Loucy (cell line): ENCODE results near the gene MDH1.

Experiments
- H2AFZ ChIP-seq: fragments of 200-600 bp; sonication (generic); 2 replicates; pipeline ENCODE4 v1.6.0; 2016; ENCODE audit warnings: antibody characterized with exemption, mild to moderate bottlenecking, low read length, moderate library complexity
- H3F3A ChIP-seq: fragments of 200-600 bp; 2 replicates; pipeline ENCODE4 v1.6.0; 2016; ENCODE audit warnings: antibody characterized with exemption, low read depth, mild to moderate bottlenecking
- H3K27me3 ChIP-seq: fragments of 200-600 bp; sonication (generic); 2 replicates; pipeline ENCODE4 v1.6.1; 2014; ENCODE audit warnings: low read length, mild to moderate bottlenecking; ENCODE audit not compliant: insufficient read depth, poor library complexity, severe bottlenecking
- H3K36me3 ChIP-seq: fragments of 200-600 bp; sonication (generic); 2 replicates; pipeline ENCODE4 v1.6.1; 2016; ENCODE audit warnings: low read length; ENCODE audit not compliant: insufficient read depth
- H3K4me1 ChIP-seq: fragments of 200-600 bp; sonication (generic); 2 replicates; pipeline ENCODE4 v1.5.1; 2014; ENCODE audit warnings: low read length, mild to moderate bottlenecking; ENCODE audit not compliant: insufficient read depth, poor library complexity, severe bottlenecking
- H3K4me2 ChIP-seq: fragments of 200-600 bp; sonication (generic); 2 replicates; pipeline ENCODE4 v1.6.0; 2014; ENCODE audit warnings: antibody characterized with exemption, low read length, low read depth, mild to moderate bottlenecking; ENCODE audit not compliant: poor library complexity, severe bottlenecking
- H3K4me3 ChIP-seq: fragments of 200-600 bp; sonication (generic); 2 replicates; pipeline ENCODE4 v1.5.1; 2014; ENCODE audit warnings: low read length, mild to moderate bottlenecking, mixed read lengths; ENCODE audit not compliant: poor library complexity, severe bottlenecking
- H3K79me2 ChIP-seq: fragments of 200-600 bp; sonication (generic); 2 replicates; pipeline ENCODE4 v1.6.1; 2014; ENCODE audit warnings: low read length; ENCODE audit not compliant: insufficient read depth
- H3K9ac ChIP-seq: fragments of 200-600 bp; sonication (generic); 2 replicates; pipeline ENCODE4 v1.6.0; 2014; ENCODE audit warnings: mild to moderate bottlenecking, low read depth, low read length, moderate library complexity; ENCODE audit not compliant: poor library complexity, severe bottlenecking
- H3K9me2 ChIP-seq: fragments of 200-600 bp; sonication (generic); replicated peaks from 2 replicates; pipeline ENCODE4 v1.6.1; 2016; ENCODE audit warnings: low read depth, low read length, mixed read lengths
- H3K9me3 ChIP-seq: fragments of 200-600 bp; sonication (generic); 2 replicates; pipeline ENCODE4 v1.6.1; 2014; ENCODE audit warnings: mild to moderate bottlenecking, antibody characterized with exemption, low read length, low read depth; ENCODE audit not compliant: insufficient read depth
- H4K20me1 ChIP-seq: fragments of 200-600 bp; sonication (generic); 2 replicates; pipeline ENCODE4 v1.6.0; 2014; ENCODE audit warnings: antibody characterized with exemption, low read length, mild to moderate bottlenecking; ENCODE audit not compliant: insufficient read depth, poor library complexity, severe bottlenecking
- EZH2phosphoT487 ChIP-seq: fragments of 200-600 bp; IDR thresholded peaks from 2 replicates; pipeline ENCODE4 v1.6.1; 2018; ENCODE audit warnings: antibody characterized with exemption, mild to moderate bottlenecking, moderate library complexity, borderline replicate concordance
- TF ChIP-seq, protein P1 (sequence below): fragments of 200-600 bp; sonication (generic); conservative IDR thresholded peaks from 2 replicates; pipeline ENCODE4 v1.5.1; 2014; ENCODE audit warnings: mild to moderate bottlenecking, antibody characterized with exemption, low read length

MDH1 gene

DNA sequence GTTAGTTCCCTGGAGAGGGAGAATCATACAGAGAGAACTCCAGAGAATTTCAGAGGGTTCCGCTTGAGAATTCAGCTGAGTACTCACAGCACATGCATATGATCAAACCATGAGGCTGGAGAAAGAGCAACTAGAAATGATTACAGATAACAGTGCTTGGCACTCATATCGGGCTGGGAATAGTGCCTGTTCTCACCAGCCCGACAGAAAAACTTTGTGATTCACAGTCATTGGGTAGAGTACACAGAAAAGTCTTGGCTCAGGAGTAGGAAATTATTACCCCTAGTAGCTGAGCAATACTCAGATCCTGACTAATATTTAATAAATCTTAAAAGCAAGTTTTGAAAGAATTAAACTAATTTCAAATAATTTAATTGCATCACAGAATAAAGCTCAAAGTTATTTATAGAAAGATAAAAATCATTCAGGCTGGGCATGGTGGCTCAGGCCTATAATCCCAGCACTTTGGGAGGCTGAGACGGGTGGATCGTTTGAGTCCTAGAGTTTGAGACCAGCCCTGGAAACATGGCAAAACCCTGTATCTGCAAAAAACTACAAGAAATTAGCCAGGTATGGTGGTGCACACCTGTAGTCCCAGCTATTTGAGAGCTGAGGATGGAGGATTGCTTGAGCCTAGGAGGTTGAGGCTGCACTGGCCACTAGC is 7.3 kb upstream of the MDH1 start:
- H3F3A ChIP-seq = no peaks in the 10 kb centered on the region
- H3K9me3 ChIP-seq = no peaks in the 10 kb centered on the region
- TF ChIP-seq, protein P1, sequence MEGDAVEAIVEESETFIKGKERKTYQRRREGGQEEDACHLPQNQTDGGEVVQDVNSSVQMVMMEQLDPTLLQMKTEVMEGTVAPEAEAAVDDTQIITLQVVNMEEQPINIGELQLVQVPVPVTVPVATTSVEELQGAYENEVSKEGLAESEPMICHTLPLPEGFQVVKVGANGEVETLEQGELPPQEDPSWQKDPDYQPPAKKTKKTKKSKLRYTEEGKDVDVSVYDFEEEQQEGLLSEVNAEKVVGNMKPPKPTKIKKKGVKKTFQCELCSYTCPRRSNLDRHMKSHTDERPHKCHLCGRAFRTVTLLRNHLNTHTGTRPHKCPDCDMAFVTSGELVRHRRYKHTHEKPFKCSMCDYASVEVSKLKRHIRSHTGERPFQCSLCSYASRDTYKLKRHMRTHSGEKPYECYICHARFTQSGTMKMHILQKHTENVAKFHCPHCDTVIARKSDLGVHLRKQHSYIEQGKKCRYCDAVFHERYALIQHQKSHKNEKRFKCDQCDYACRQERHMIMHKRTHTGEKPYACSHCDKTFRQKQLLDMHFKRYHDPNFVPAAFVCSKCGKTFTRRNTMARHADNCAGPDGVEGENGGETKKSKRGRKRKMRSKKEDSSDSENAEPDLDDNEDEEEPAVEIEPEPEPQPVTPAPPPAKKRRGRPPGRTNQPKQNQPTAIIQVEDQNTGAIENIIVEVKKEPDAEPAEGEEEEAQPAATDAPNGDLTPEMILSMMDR = no peak
- TF ChIP-seq EZH2phosphoT487 = no peak
- peaks cover 55% of the 10 kb centered on the region for H3K79me2 ChIP-seq
- no peaks in the 10 kb centered on the region for H3K36me3 ChIP-seq
- no peaks in the 10 kb centered on the region for H4K20me1 ChIP-seq
- no peak overlapping the region for H3K4me3 ChIP-seq
- peaks cover 29% of the 10 kb centered on the region for H3K4me1 ChIP-seq
- peak overlapping the region; percentile 46 for H3K4me2 ChIP-seq
- no peak overlapping the region for H2AFZ ChIP-seq
- H3K27me3 ChIP-seq = no peaks in the 10 kb centered on the region
- no peaks in the 10 kb centered on the region for H3K9me2 ChIP-seq
- H3K9ac ChIP-seq = no peak overlapping the region

DNA sequence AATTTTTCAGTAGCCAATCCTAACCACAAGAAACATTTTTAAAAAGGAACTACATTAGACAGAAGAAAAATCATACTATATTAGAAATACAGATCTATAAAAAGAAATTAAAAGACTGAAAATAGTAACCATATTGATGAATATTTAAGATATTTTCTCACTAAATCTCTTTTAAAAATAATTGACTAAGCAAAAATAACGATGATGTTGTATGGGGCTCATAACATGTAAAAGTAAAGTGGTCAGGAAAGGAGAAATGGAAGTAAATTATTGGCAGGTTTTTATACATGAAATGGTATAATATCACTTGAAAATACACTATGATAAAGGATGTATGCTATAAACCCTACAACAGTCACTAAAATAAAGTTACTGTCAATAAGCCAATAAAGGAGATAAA is 5.9 kb upstream of the MDH1 start:
- no peak overlapping the region for H3K9ac ChIP-seq
- H3K4me3 ChIP-seq = peak overlapping the region; percentile 20
- H3K9me2 ChIP-seq = no peaks in the 10 kb centered on the region
- H3K4me1 ChIP-seq = peaks cover 40% of the 10 kb centered on the region
- no peak overlapping the region for H2AFZ ChIP-seq
- TF ChIP-seq EZH2phosphoT487 = no peak
- TF ChIP-seq, protein P1 = no peak
- H3K36me3 ChIP-seq = no peaks in the 10 kb centered on the region
- H3K4me2 ChIP-seq = peak overlapping the region; percentile 46
- no peaks in the 10 kb centered on the region for H3K27me3 ChIP-seq
- H3K79me2 ChIP-seq = peaks cover 64% of the 10 kb centered on the region
- no peaks in the 10 kb centered on the region for H3F3A ChIP-seq
- H3K9me3 ChIP-seq = no peaks in the 10 kb centered on the region
- H4K20me1 ChIP-seq = no peaks in the 10 kb centered on the region

DNA sequence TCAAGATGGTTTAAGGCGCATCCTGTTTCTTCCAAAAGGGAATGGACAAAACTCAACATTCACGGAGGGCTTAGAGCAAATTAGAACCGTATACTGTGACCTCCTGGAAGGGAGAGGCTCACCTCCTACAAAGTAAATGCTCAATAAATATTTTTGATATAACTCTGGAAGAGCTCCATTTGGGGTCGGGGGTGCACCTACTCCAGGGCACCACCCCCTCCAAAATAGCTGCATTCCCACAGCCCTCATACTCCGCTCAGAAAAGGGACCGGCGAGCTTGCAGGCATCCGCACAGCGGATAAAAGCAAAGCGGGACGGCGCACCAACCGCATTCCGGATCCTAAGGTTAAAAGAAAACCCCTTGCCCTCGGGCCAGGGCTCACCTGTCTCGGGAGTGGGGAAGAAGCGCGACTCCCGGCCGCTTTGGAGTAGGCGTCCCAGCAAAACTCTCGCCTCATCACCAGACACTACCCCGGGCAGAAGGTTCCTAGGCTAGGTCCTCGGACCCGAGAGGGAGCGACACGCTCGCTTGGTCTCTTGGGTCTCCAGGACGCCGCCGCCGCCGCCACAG is 864 bp upstream of the MDH1 start:
- Histone ChIP-seq H3F3A (no peaks in the 10 kb centered on the region), H3K27me3 (no peaks in the 10 kb centered on the region), H3K9me2 (no peaks in the 10 kb centered on the region), H3K4me1 (peaks cover 51% of the 10 kb centered on the region), H3K9ac (peak overlapping the region; percentile 76), H3K4me3 (peak overlapping the region; percentile 92), H3K4me2 (peak overlapping the region; percentile 78), H3K9me3 (no peaks in the 10 kb centered on the region), H4K20me1 (peaks cover 27% of the 10 kb centered on the region), H2AFZ (peak overlapping the region; percentile 98), H3K36me3 (no peaks in the 10 kb centered on the region), H3K79me2 (peaks cover 67% of the 10 kb centered on the region)
- TF ChIP-seq, protein P1 = no peak
- no peak for TF ChIP-seq EZH2phosphoT487
